Measurements from ENCODE around the gene INS. TPM values are rescaled to one million over a fixed set of nuclear protein-coding genes. Genes with fewer than 3 reads are reported as not detected.

INS gene
- total RNA-seq, 1 donor from 2014 or later, result not detected

DNA sequence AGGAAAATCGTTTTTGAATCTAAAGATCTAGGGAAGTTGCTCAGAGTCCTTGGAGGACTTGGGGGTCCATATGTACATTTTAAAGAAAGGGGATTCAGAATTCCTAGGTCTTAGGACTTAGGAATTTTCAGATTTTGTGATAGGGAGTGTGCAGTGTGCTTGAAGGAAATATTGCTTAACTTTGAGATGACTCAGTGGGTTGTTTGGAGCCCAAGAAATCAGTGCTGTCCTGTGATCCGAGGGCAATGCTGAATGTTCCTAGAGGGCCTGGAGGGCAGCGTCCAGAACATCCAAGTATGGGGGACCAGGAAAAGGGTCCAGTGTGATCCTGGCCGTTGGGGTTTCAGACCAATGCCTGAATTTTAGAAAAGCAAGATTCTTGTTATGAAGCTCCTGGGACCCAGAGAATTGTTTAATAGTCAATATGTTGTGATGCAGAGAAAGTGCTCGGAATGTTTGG is 18.7 kb downstream of the INS start:
- intact Hi-C loops (cut with micrococcal nuclease), result no loop called here
- Histone ChIP-seq H3K36me3 (no peaks in the 10 kb centered on the region), H3K27me3 (ENCODE audit: low read depth) (peaks cover 97% of the 10 kb centered on the region), H3K9me3 (replicated peaks) (no peaks in the 10 kb centered on the region), H3K27ac (replicated peaks) (no peak overlapping the region), H3K4me3 (no peak overlapping the region), H3K4me1 (peaks cover 34% of the 10 kb centered on the region)
- no peak for TF ChIP-seq CTCF (IDR thresholded peaks at IDR 0.05; ENCODE audit: borderline replicate concordance)
- DNase-seq, result no peak

- peak overlapping the region; percentile 67 for H3K4me3 ChIP-seq
- no peaks in the 10 kb centered on the region for H3K36me3 ChIP-seq
- peaks cover 97% of the 10 kb centered on the region for H3K27me3 ChIP-seq (ENCODE audit: low read depth)
- DNase-seq, result no peak
- peaks cover 49% of the 10 kb centered on the region for H3K4me1 ChIP-seq
- no peak for TF ChIP-seq CTCF (IDR thresholded peaks at IDR 0.05; ENCODE audit: borderline replicate concordance)
- H3K9me3 ChIP-seq (replicated peaks), result no peaks in the 10 kb centered on the region
- intact Hi-C loops (cut with micrococcal nuclease), result no loop called here
- peak overlapping the region; percentile 55 for H3K27ac ChIP-seq (replicated peaks)
These were observed 20.3 kb downstream of the INS start for GRCh38 chr11:2140411-2141400.

- no peaks in the 10 kb centered on the region for H3K9me3 ChIP-seq (replicated peaks)
- DNase-seq, result no peak
- peak overlapping the region; percentile 55 for H3K27ac ChIP-seq (replicated peaks)
- intact Hi-C loops (cut with micrococcal nuclease), result no loop called here
- H3K36me3 ChIP-seq, result no peaks in the 10 kb centered on the region
- H3K4me1 ChIP-seq, result peaks cover 50% of the 10 kb centered on the region
- TF ChIP-seq CTCF (IDR thresholded peaks at IDR 0.05; ENCODE audit: borderline replicate concordance), result no peak
- peaks cover 97% of the 10 kb centered on the region for H3K27me3 ChIP-seq (ENCODE audit: low read depth)
- peak overlapping the region; percentile 67 for H3K4me3 ChIP-seq
These were observed 21.2 kb downstream of the INS start for GRCh38 chr11:2139621-2140337.

GRCh38 chr11:2139123-2139521 is 21.9 kb downstream of the INS start, which contains the start of gene IGF2:
IGF2 (minus strand) TSS chr11:2139389; CDS start chr11:2135523, 3,866 bp downstream.
- H3K9me3 ChIP-seq (replicated peaks), result no peaks in the 10 kb centered on the region
- H3K4me1 ChIP-seq, result peaks cover 46% of the 10 kb centered on the region
- intact Hi-C loops (cut with micrococcal nuclease), result no loop called here
- TF ChIP-seq CTCF (IDR thresholded peaks at IDR 0.05; ENCODE audit: borderline replicate concordance), result no peak
- peak within 1 kb of the TSS; percentile 80 for H3K27ac ChIP-seq (replicated peaks)
- peaks cover 97% of the 10 kb centered on the region for H3K27me3 ChIP-seq (ENCODE audit: low read depth)
- DNase-seq, result no peak
- H3K36me3 ChIP-seq, result peaks cover 2% of the 10 kb centered on the region
- H3K4me3 ChIP-seq, result peak within 1 kb of the TSS; percentile 67

DNA sequence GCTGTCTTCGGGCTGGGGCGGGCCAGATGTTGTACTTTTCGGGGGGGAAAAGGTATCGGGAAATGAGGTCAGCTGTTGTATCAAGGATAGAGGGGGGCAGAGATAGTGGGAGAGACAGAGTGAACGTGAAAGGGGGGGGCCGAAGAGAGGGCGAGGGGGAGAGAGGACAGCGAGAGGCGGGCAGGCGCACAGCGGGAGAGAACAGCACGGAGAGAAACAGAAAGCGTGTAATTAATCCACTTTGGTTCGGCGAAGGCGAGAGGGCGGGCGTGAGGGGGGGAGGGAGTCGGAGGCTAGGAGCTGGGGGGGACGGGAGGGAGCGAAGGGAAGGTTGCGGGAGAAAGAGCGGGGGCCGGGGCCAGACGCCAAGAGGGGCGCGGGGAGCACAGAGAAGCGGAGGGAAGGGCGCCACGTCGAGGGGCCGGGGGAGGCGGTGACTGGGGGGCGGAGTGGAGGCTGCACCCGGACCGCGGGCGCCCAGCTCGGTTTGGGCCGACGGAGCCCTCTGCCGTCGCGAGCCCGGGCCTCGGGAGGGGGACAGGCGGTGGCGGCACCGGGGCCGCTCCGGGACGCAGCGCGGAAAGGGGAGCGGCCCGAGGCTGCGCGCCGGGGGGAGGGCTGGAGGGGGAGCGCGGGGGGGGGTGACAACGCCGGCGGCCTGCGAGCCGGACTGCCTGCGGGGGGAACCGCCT is 22.4 kb downstream of the INS start:
- intact Hi-C loops (cut with micrococcal nuclease), result no loop called here
- peaks cover 97% of the 10 kb centered on the region for H3K27me3 ChIP-seq (ENCODE audit: low read depth)

More for the DNA sequence above, 22.4 kb downstream of the INS start:
- Histone ChIP-seq H3K27ac (replicated peaks) (peak overlapping the region; percentile 80), H3K4me1 (peaks cover 40% of the 10 kb centered on the region), H3K4me3 (peak overlapping the region; percentile 67), H3K9me3 (replicated peaks) (no peaks in the 10 kb centered on the region), H3K36me3 (peaks cover 6% of the 10 kb centered on the region)
- no peak for TF ChIP-seq CTCF (IDR thresholded peaks at IDR 0.05; ENCODE audit: borderline replicate concordance)
- DNase-seq, result no peak

All from left ventricle myocardium inferior (tissue), 1 donor.